ENCODE measurements around the gene LIMS2. TPM values are rescaled to one million over a fixed set of nuclear protein-coding genes. Genes with fewer than 3 reads are reported as not detected.
A peak's percentile ranks its signal among the peaks of the same experiment; 100 is the strongest.

LIMS2 gene
- total RNA-seq, 1 donor = 14.8 TPM

DNA sequence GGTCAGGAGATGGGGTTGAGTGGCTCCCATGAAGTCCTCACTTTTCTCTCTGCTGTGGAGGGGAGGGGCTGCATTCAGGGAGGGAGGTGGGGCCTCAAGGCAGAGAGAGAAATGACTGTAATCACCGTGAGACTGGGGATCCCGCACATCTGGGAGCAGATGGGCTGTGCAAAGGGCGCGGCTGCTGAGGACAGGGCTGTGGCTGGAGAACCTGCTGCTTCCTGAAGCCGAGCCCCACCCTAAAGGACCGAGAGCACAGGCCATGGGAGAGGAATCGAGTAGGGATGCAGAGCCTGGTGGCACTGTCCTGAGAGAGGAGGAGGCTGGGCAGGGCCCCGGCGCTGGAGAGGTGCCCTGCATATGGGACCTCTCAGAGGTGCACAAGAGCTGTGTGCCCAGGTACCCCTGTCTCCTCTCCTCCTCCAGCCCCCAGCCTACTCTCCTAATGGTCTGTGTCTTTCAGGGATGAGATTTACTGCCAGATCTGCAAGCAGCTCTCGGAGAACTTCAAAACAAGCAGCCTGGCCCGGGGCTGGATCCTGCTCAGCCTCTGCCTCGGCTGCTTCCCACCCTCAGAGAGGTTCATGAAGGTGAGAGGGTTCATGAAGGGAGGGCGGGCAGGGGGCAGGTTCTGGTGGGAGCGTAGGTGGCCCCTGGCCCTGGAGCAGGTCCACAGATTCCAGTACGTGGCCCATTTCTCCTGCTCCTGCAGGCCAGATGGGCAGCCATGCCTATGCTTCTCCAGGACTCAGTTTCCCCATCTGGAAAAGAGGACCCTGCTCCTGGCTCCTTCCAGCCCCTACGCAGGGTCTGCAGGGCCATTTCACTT lies 55.2 kb downstream of the LIMS2 start:
- peak; percentile 87 for DNase-seq (ENCODE audit: insufficient read length, low spot score, missing footprints)
- Histone ChIP-seq H4K20me1 (ENCODE audit: insufficient read depth, low read length) (no peaks in the 10 kb centered on the region), H3K27me3 (ENCODE audit: insufficient read depth, low read length) (no peaks in the 10 kb centered on the region), H3K36me3 (ENCODE audit: insufficient read depth, low read length) (no peaks in the 10 kb centered on the region), H3K4me2 (ENCODE audit: insufficient read depth, low read length) (no peak overlapping the region), H3K4me3 (ENCODE audit: insufficient read depth, low read length) (no peak overlapping the region), H2AFZ (ENCODE audit: low read length) (no peak overlapping the region), H3K79me2 (ENCODE audit: insufficient read depth, low read length) (no peaks in the 10 kb centered on the region), H3K27ac (ENCODE audit: low read depth, low read length) (no peak overlapping the region), H3K9me3 (ENCODE audit: low read depth, low read length) (no peaks in the 10 kb centered on the region), H3K4me1 (ENCODE audit: insufficient read depth, low read length) (peaks cover 6% of the 10 kb centered on the region)
- TF ChIP-seq, protein P1, sequence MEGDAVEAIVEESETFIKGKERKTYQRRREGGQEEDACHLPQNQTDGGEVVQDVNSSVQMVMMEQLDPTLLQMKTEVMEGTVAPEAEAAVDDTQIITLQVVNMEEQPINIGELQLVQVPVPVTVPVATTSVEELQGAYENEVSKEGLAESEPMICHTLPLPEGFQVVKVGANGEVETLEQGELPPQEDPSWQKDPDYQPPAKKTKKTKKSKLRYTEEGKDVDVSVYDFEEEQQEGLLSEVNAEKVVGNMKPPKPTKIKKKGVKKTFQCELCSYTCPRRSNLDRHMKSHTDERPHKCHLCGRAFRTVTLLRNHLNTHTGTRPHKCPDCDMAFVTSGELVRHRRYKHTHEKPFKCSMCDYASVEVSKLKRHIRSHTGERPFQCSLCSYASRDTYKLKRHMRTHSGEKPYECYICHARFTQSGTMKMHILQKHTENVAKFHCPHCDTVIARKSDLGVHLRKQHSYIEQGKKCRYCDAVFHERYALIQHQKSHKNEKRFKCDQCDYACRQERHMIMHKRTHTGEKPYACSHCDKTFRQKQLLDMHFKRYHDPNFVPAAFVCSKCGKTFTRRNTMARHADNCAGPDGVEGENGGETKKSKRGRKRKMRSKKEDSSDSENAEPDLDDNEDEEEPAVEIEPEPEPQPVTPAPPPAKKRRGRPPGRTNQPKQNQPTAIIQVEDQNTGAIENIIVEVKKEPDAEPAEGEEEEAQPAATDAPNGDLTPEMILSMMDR (IDR thresholded peaks at IDR 0.05; ENCODE audit: extremely low read depth, low read depth, low read length) = no peak

DNA sequence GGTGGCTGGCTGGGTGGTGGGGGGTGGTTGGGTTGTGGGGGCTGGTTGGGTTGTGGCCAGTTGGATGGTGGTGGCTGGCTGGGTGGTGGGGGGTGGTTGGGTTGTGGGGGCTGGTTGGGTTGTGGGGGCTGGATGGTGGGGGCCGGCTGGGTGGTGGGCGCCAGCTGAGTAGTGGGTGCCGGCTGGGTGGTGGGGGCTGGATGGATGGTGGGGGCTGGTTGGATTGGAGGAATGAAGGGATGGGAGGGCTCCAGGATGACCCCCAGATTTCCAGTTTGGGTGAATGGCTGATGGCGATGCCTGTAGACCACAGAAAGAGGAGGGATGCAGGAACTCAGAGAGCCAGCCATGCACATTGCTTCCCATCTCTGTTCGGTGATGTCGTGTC lies 56.1 kb downstream of the LIMS2 start:
- H3K36me3 ChIP-seq (ENCODE audit: insufficient read depth, low read length) = no peaks in the 10 kb centered on the region
- no peak overlapping the region for H2AFZ ChIP-seq (ENCODE audit: low read length)
- DNase-seq (ENCODE audit: insufficient read length, low spot score, missing footprints) = no peak
- H3K27me3 ChIP-seq (ENCODE audit: insufficient read depth, low read length) = no peaks in the 10 kb centered on the region
- TF ChIP-seq, protein P1 (IDR thresholded peaks at IDR 0.05; ENCODE audit: extremely low read depth, low read depth, low read length) = no peak
- no peak overlapping the region for H3K4me2 ChIP-seq (ENCODE audit: insufficient read depth, low read length)
- no peaks in the 10 kb centered on the region for H3K79me2 ChIP-seq (ENCODE audit: insufficient read depth, low read length)
- no peak overlapping the region for H3K4me3 ChIP-seq (ENCODE audit: insufficient read depth, low read length)
- no peak overlapping the region for H3K27ac ChIP-seq (ENCODE audit: low read depth, low read length)
- no peaks in the 10 kb centered on the region for H3K9me3 ChIP-seq (ENCODE audit: low read depth, low read length)
- peaks cover 11% of the 10 kb centered on the region for H3K4me1 ChIP-seq (ENCODE audit: insufficient read depth, low read length)
- H4K20me1 ChIP-seq (ENCODE audit: insufficient read depth, low read length) = no peaks in the 10 kb centered on the region

DNA sequence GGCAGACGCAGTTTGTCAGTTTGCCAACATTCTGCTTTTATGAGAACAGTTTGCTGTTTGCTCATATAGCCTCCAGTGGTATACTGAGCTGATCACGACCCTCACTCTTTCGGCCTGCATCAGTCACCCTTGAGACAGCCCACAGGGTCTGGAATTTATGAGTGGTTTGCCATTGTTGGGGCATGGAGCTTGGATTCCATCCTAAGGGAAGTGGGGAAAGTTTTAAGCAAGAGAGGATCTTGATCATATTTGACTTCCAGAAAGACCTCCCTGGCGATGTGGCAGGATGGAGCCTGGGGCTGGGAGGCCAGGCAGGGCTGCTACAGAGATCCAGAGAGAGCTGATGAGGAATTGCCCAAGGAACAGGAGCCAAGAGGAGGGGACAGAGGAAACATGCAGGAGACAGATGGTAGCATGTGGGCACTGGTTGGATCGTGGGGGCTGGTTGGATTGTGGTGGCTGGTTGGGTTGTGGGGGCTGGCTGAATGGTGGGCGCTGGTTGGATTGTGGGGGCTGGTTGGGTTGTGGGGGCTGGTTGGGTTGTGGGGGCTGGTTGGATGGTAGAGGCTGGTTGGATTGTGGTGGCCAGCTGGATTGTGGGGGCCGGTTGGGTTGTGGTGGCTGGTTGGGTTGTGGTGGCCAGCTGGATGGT lies 56.7 kb downstream of the LIMS2 start:
- H3K36me3 ChIP-seq (ENCODE audit: insufficient read depth, low read length) = no peaks in the 10 kb centered on the region
- no peak overlapping the region for H3K4me3 ChIP-seq (ENCODE audit: insufficient read depth, low read length)
- TF ChIP-seq, protein P1 (IDR thresholded peaks at IDR 0.05; ENCODE audit: extremely low read depth, low read depth, low read length) = no peak
- H3K27ac ChIP-seq (ENCODE audit: low read depth, low read length) = no peak overlapping the region
- no peak overlapping the region for H2AFZ ChIP-seq (ENCODE audit: low read length)
- H3K27me3 ChIP-seq (ENCODE audit: insufficient read depth, low read length) = no peaks in the 10 kb centered on the region
- DNase-seq (ENCODE audit: insufficient read length, low spot score, missing footprints) = peak; percentile 88
- no peak overlapping the region for H3K4me2 ChIP-seq (ENCODE audit: insufficient read depth, low read length)
- peaks cover 10% of the 10 kb centered on the region for H3K4me1 ChIP-seq (ENCODE audit: insufficient read depth, low read length)
- H4K20me1 ChIP-seq (ENCODE audit: insufficient read depth, low read length) = no peaks in the 10 kb centered on the region
- H3K79me2 ChIP-seq (ENCODE audit: insufficient read depth, low read length) = no peaks in the 10 kb centered on the region
- no peaks in the 10 kb centered on the region for H3K9me3 ChIP-seq (ENCODE audit: low read depth, low read length)

DNA sequence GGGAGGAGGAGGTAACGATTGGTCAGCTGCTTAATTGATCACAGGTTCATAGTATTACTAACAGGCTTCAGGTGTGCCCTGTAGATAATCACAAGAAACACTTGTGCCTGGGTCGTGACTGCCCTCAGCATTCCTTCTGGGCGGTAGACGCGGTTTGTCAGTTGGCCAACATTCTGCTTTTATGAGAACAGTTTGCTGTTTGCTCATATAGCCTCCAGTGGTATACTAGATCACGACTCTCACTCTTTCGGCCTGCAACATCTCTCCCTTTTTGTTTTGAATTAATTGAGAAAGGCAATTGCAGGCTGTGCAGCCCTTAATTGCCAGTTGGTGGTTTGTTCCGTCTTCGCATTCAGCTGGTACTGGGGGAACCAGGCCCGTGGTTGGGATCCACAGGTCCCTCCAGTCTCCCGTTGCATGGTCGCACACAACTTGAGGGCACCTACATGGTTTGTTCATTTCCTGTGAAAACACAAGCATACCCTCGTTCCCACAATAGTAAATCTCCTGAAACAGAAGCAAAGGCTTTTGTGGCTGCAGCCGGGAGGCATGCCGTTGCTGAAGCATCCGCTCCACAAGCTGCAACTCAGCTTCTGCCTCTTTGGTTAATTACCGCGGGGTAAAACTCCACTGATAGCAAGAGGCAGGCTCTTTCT lies 59.7 kb downstream of the LIMS2 start:
- H3K4me2 ChIP-seq (ENCODE audit: insufficient read depth, low read length) = no peak overlapping the region
- H3K9me3 ChIP-seq (ENCODE audit: low read depth, low read length) = no peaks in the 10 kb centered on the region
- H3K4me3 ChIP-seq (ENCODE audit: insufficient read depth, low read length) = no peak overlapping the region
- TF ChIP-seq, protein P1 (IDR thresholded peaks at IDR 0.05; ENCODE audit: extremely low read depth, low read depth, low read length) = no peak
- H3K79me2 ChIP-seq (ENCODE audit: insufficient read depth, low read length) = no peaks in the 10 kb centered on the region
- H3K27me3 ChIP-seq (ENCODE audit: insufficient read depth, low read length) = no peaks in the 10 kb centered on the region
- no peak overlapping the region for H2AFZ ChIP-seq (ENCODE audit: low read length)
- H3K36me3 ChIP-seq (ENCODE audit: insufficient read depth, low read length) = no peaks in the 10 kb centered on the region
- H3K27ac ChIP-seq (ENCODE audit: low read depth, low read length) = no peak overlapping the region
- peaks cover 6% of the 10 kb centered on the region for H3K4me1 ChIP-seq (ENCODE audit: insufficient read depth, low read length)
- peak; percentile 75 for DNase-seq (ENCODE audit: insufficient read length, low spot score, missing footprints)
- H4K20me1 ChIP-seq (ENCODE audit: insufficient read depth, low read length) = no peaks in the 10 kb centered on the region
